Spleen (tissue), 11 donors: ENCODE data around the gene TTC9. TPM values are rescaled to one million over a fixed set of nuclear protein-coding genes. Genes with fewer than 3 reads are reported as not detected.

ENCODE experiments used
- DNase-seq: peaks from one replicate; pipeline ENCODE4 v3.0.0-alpha.2; 2020
- H3K27ac ChIP-seq, 8 donors: fragments of 200-600 bp; sonication (generic) in 7 of 8; 1 replicate in 4 of 8; 2 replicates in 4 of 8; pipeline versions ENCODE4 v1.5.0 to v1.8.0; 2016 to 2021; ENCODE audit warnings: inconsistent platforms in 4 of 8, mild to moderate bottlenecking in 4 of 8, moderate library complexity in 1 of 8
- H3K27me3 ChIP-seq, 7 donors: fragments of 200-600 bp; sonication (generic) in 6 of 7; replicated peaks in 1 of 7; 1 replicate in 4 of 7; 2 replicates in 3 of 7; pipeline versions ENCODE4 v1.5.0 to v1.8.0; 2016 to 2021; ENCODE audit warnings: inconsistent platforms in 3 of 7, mild to moderate bottlenecking in 1 of 7
- H3K36me3 ChIP-seq, 6 donors: fragments of 200-600 bp; sonication (generic) in 5 of 6; 1 replicate in 4 of 6; 2 replicates in 2 of 6; pipeline versions ENCODE4 v1.5.0 to v1.8.0; 2016 to 2021; ENCODE audit warnings: inconsistent platforms in 2 of 6
- H3K4me1 ChIP-seq, 6 donors: fragments of 200-600 bp; sonication (generic) in 5 of 6; 1 replicate in 3 of 6; 2 replicates in 3 of 6; pipeline versions ENCODE4 v1.5.0 to v1.8.0; 2016 to 2021; ENCODE audit warnings: inconsistent platforms in 3 of 6
- H3K4me3 ChIP-seq, 8 donors: fragments of 200-600 bp; sonication (generic) in 7 of 8; 1 replicate in 4 of 8; 2 replicates in 4 of 8; pipeline versions ENCODE4 v1.5.0 to v1.8.0; 2016 to 2021; ENCODE audit warnings: inconsistent platforms in 4 of 8, mild to moderate bottlenecking in 4 of 8, moderate library complexity in 2 of 8
- H3K9me3 ChIP-seq, 8 donors: fragments of 200-600 bp; sonication (generic) in 7 of 8; 1 replicate in 4 of 8; 2 replicates in 4 of 8; pipeline versions ENCODE4 v1.5.0 to v1.8.0; 2016 to 2021; ENCODE audit warnings: inconsistent platforms in 4 of 8
- POLR2A ChIP-seq, 3 donors: fragments of 450-650 bp; IDR thresholded peaks; one replicate each; pipeline ENCODE4 v1.5.1; 2017; ENCODE audit warnings: antibody characterized with exemption in 3 of 3, mild to moderate bottlenecking in 1 of 3
- POLR2AphosphoS5 ChIP-seq, 3 donors: sonication (generic); formaldehyde crosslinking; IDR thresholded peaks; one replicate each; pipeline ENCODE4 v1.5.1; 2017; ENCODE audit warnings: antibody characterized with exemption in 3 of 3
- WGBS, 5 donors: extraction: QIAGEN DNeasy Blood & Tissue Kit in 3 of 5; methylation state at CpG; one replicate each; pipeline versions ENCODE4 v1.1.5 to v1.1.7; 2013 to 2018; 5-methylcytosine and 5-hydroxymethylcytosine counted together
- intact Hi-C: fragments of 100-400 bp; cut with DNase I; formaldehyde crosslinking; loops from one replicate; pipeline ENCODE4 v1.15.0; 2023; ENCODE audit warnings: low total_unique reads
- polyA plus RNA-seq, 3 donors: library from polyadenylated mRNA; stranded (reverse); fragments of 200-250 nt; gene quantifications; one replicate each; pipeline ENCODE4 v1.2.1, GENCODE V29; 2013
- total RNA-seq, 7 donors: library from RNA; depleted of rRNA in 3 of 7; stranded (reverse); fragments of >200 nt in 3 of 7; fragmentation: NEBNext Ultra II Directional in 4 of 7; extraction: Animal tissue kit (Norgen Biotek cat#: 25700) in 4 of 7; gene quantifications; one replicate each; pipeline versions ENCODE4 v1.1.0 to v1.2.1, GENCODE V29; 2016 to 2021
- TF ChIP-seq, protein P1 (sequence below), 11 experiments: fragments of 200-600 bp in 7 of 11; fragments of 450-650 bp in 4 of 11; sonication (generic) in 4 of 11; IDR thresholded peaks in 8 of 11; conservative IDR thresholded peaks in 3 of 11; 1 replicate in 7 of 11; 2 replicates in 4 of 11; pipeline versions ENCODE4 v1.4.0 to v1.8.0; 2016 to 2021; ENCODE audit warnings: antibody characterized with exemption in 11 of 11, inconsistent platforms in 4 of 11, mild to moderate bottlenecking in 1 of 11
- donor health status: healthy with polysubstance abuse.
- donor health status: DM: no; HTN: no; CAD: no; lungs with moderate emphysema.
- donor health status: DM: no; HTN: no; CAD: no.
- donor health status: Bipolar disorder and iron deficiency.
- donor health status: healthy.
- donor health status: DM: no; HTN: no; CAD: no.
- donor health status: DM: yes; HTN: yes; CAD: no.

TTC9 gene
- total and polyA plus RNA-seq, 10 donors = 4.6 to 13.2 (median 8.6) TPM

DNA sequence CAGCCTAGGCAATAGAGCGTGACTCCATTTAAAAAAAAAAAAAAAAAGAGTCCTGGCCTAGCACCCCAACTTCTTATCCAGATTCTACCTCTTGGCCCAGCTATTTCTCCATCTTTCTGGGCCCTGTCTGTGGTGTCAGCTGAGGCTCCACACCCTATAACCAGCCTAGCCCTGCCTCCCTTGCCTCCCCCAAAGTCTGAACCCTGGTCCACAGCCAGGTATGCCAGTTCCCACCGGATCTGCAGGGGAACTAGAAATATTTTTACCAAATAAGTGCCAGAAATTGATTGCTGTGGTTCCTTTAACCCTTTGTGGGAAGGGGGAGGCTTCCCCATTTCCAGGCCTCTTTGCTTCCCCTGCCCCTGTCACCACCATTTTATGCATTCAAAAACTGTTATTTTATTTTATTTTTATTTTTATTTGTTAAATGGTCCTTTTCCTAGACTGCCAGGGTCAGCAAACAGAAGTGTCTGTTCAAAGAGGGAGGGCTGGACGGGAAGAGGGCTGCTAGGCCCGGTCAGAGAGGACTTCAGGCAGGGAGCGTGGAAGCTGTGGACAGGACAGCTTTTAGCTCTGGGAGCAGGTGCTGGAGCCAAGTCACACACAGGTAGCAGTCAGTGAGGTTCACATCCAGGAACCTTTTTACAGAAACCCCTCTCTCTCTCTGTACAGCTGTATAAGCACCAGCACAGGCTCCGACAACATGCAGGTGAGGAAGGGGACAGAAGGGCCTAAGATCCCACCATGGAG is 23.2 kb downstream of the TTC9 start:
- H3K36me3 ChIP-seq = peaks cover 0 to 16% (median 0%) of the 10 kb centered on the region in 6 donors
- no peaks in the 10 kb centered on the region for H3K9me3 ChIP-seq
- TF ChIP-seq POLR2A (IDR thresholded peaks at IDR 0.05) (no peak), POLR2AphosphoS5 (IDR thresholded peaks at IDR 0.05) (no peak)
- TF ChIP-seq, protein P1, sequence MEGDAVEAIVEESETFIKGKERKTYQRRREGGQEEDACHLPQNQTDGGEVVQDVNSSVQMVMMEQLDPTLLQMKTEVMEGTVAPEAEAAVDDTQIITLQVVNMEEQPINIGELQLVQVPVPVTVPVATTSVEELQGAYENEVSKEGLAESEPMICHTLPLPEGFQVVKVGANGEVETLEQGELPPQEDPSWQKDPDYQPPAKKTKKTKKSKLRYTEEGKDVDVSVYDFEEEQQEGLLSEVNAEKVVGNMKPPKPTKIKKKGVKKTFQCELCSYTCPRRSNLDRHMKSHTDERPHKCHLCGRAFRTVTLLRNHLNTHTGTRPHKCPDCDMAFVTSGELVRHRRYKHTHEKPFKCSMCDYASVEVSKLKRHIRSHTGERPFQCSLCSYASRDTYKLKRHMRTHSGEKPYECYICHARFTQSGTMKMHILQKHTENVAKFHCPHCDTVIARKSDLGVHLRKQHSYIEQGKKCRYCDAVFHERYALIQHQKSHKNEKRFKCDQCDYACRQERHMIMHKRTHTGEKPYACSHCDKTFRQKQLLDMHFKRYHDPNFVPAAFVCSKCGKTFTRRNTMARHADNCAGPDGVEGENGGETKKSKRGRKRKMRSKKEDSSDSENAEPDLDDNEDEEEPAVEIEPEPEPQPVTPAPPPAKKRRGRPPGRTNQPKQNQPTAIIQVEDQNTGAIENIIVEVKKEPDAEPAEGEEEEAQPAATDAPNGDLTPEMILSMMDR (IDR thresholded peaks at IDR 0.05 in 8 of 11, conservative IDR thresholded peaks at IDR 0.05 in 3 of 11) = no peak
- no peak overlapping the region for H3K4me3 ChIP-seq
- H3K27ac ChIP-seq = peak overlapping the region in 7 of 8 donors; percentile 9 to 88 (median 71)
- 72 to 82% (median 75%) methylated on average over 6 of the region's 6 CpGs for WGBS, 5 donors
- intact Hi-C loops = no loop called here
- no peak for DNase-seq
- no peaks in the 10 kb centered on the region for H3K27me3 ChIP-seq
- peaks cover 45 to 100% (median 93%) of the 10 kb centered on the region in 6 donors for H3K4me1 ChIP-seq

DNA sequence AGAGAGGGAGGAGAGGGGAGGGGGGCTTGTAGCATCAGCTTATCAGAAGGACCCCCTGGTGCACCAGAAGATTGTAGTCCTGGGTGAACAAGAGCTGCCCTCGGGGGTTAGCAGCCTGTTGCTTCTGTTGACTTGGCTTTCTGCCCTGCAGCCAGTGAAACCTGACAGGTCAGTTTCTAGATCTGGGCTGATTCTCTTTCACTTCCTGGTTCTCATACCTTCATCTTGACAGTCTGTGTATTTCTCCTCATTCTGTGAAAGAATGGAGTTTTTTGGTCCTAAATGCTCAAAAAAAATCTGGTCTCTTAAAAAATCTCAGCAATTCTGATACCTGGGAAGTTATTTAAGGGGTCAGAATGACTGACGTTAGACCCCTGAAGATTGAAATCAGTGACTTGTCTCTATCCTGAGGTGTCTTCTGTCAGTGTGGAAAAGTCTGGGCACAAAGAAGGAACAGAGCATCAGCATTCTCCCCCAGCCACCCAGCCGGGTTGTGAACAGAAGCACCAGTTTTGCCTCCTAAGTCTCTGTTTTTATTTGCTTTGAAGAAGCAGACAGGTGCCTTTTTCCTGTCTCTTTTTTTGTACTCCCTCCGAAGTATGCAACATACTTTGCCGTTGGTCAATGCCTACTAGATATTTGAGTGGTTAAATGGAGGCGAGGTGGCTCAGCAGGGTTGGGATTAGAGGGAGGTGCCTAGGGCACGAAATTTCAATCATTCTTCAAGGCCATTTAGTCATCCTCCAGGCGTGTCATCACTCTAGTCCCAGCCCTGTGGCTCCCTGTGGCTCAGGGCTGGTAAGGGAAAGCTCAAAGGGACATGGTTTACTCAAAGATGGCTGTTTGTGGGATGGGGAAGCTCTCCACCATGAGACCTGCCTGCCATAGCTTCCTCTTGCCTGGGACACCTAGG is 24.0 kb downstream of the TTC9 start:
- DNase-seq = no peak
- intact Hi-C loops = no loop called here
- Histone ChIP-seq H3K4me3 (no peak overlapping the region), H3K27me3 (no peaks in the 10 kb centered on the region), H3K27ac (peak overlapping the region; percentile 9 to 88 (median 68)), H3K9me3 (no peaks in the 10 kb centered on the region), H3K36me3 (peaks cover 0 to 24% (median 2%) of the 10 kb centered on the region in 6 donors), H3K4me1 (peaks cover 45 to 100% (median 85%) of the 10 kb centered on the region in 6 donors)
- TF ChIP-seq, protein P1 (IDR thresholded peaks at IDR 0.05 in 8 of 11, conservative IDR thresholded peaks at IDR 0.05 in 3 of 11) = no peak
- TF ChIP-seq POLR2AphosphoS5 (IDR thresholded peaks at IDR 0.05) (peak in 2 of 3 donors; percentile 17 to 26), POLR2A (IDR thresholded peaks at IDR 0.05) (no peak)
- WGBS, 5 donors = 64 to 78% (median 69%) methylated on average over 8 of the region's 8 CpGs

GRCh38 chr14:70666361-70666686 is 24.6 kb downstream of the TTC9 start:
- Histone ChIP-seq H3K9me3 (no peaks in the 10 kb centered on the region), H3K4me1 (peaks cover 42 to 98% (median 79%) of the 10 kb centered on the region in 6 donors), H3K27ac (peak overlapping the region; percentile 9 to 88 (median 68)), H3K27me3 (no peaks in the 10 kb centered on the region), H3K36me3 (peaks cover 0 to 30% (median 8%) of the 10 kb centered on the region in 6 donors), H3K4me3 (no peak overlapping the region)
- intact Hi-C loops = no loop called here
- TF ChIP-seq POLR2AphosphoS5 (IDR thresholded peaks at IDR 0.05) (no peak), POLR2A (IDR thresholded peaks at IDR 0.05) (no peak)
- TF ChIP-seq, protein P1 (IDR thresholded peaks at IDR 0.05 in 8 of 11, conservative IDR thresholded peaks at IDR 0.05 in 3 of 11) = no peak
- no peak for DNase-seq
- 68 to 91% (median 85%) methylated on average over 1 of the region's 1 CpG for WGBS, 5 donors
